GM19025 (cell line): ENCODE data around the gene PRKCE.

Experiments used
- ATAC-seq: cut with Tn5 transposase; IDR thresholded peaks from one replicate; pipeline ENCODE4 v1.9.1; 2021; ENCODE audit warnings: mild to moderate bottlenecking, low read depth, moderate library complexity; ENCODE audit not compliant: unreplicated experiment

Gene PRKCE

GRCh38 chr2:45826884-45827635 lies 175.6 kb downstream of the PRKCE start:
- no peak for ATAC-seq

DNA sequence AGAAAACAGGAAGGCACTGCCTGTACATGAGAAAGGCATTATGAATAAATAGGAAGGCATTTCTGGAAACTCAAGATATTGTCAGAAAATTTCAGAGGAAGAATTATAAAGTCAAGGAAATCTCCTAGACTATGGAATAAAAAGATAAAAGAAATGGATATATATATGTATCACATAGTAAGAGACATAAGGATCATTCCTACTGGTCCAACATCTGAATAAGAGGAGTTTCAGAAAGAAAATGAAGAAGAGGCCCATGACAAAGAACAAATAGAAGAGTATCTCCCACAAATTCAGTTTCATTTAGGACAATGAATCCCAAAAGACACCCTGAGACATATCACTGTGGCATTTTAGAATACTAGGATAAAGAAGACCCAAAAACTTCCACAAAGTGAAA lies 178.8 kb downstream of the PRKCE start:
- no peak for ATAC-seq

- ATAC-seq = peak; percentile 25
Measured at GRCh38 chr2:45833301-45833967, 182.0 kb downstream of the PRKCE start.

GRCh38 chr2:45833968-45834344 lies 182.5 kb downstream of the PRKCE start:
- ATAC-seq = peak; percentile 69

DNA sequence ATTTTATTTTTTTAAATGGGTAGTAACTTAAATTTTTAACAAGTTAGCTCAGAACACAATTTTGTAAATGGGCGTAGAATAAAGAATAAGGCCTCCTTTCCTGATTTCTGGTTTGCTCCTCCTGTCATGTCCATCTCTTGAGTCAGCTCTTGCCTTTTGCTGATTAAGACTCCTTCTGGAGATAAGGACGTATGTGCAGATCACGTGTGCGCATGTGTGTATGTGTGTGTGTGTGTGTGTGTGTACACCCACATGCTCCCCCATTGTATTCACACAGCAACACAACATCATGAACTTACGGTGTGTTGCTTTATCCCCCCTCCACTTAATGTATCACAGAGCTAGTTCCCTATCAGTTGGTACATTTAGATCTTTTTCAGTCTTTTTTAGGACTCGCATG lies 182.9 kb downstream of the PRKCE start:
- no peak for ATAC-seq

DNA sequence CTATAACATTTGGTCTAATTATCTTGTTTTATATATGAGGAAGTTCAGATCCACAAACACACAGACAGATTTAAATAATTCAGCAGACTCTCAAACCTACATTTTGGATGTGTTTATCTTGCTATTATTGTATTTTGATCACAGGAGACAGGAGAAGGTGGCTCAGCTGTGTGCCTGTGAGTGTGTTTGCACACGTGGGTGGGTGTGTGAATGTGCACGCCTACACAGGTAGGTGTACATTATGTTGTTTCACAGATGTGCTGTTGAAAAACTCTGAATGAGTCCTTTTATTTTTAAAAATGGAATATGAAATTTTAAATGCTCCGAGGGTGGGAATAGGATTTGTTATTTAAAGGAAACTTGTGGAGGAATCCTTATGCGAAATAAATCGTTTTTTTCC lies 183.4 kb downstream of the PRKCE start:
- ATAC-seq = no peak

- no peak for ATAC-seq
Measured at GRCh38 chr2:45836316-45836715, 184.8 kb downstream of the PRKCE start.

GRCh38 chr2:45836740-45837139 lies 185.3 kb downstream of the PRKCE start:
- no peak for ATAC-seq

DNA sequence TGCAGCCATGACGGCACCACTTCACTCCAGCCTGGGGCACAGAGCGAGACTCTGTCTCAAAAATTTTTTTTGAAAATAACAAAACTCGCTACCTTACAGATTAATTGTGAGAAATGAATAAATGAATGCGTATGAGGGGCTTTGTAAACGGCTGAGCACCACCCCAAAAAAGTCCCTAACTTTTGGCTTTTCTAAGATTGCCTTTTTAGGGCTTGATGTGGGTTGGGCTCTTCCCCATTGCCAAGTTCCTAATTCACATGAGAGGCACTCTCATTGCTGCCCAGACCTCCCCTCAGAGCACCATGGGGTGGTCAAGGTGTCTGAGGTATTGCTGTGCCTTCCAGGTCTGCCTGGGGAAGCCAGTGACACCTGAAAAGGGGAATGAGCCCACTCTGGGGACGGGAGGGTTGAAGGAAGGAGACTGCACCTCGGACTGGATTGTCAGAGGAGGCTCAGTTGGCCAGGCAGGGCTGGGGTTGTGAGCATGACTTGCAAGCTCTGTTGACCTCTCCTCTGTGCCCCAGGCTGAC lies 186.4 kb downstream of the PRKCE start:
- ATAC-seq = no peak

DNA sequence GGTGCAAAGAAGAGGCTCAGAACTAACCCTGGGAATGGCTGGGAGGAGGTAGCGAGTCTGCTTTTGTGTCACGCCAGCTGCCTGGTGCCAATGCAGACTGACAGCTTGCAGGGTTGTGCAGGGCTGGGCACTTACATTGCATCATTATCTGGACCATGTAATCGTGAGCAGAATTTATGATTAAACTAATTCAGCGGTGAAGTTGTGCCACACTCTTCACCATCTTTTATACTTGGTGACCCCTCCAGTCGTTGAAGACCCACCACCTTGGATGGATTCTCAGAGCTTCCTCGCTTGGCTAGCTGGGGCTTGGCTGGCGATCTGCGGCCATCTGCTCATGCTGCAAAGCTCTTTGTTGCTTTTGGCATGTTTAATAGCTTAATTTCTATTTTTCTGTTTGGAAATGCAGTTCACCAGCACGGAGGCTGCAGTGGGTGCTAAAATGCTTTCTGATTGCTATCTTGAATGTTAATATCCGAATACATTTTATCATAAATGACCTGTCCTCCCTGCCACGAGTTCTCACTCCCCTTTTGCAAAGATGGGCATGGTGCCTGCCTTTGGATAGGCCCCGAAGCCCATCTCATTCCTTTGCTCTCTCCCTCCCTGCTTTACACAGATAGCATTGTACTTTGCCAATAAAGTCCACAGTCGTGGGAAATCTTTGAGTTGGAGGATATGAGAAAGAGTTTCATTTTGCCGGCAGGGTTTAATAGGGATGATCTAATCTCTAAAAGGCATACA lies 188.2 kb downstream of the PRKCE start:
- no peak for ATAC-seq

GRCh38 chr2:45840481-45840880 lies 189.0 kb downstream of the PRKCE start:
- peak; percentile 44 for ATAC-seq

DNA sequence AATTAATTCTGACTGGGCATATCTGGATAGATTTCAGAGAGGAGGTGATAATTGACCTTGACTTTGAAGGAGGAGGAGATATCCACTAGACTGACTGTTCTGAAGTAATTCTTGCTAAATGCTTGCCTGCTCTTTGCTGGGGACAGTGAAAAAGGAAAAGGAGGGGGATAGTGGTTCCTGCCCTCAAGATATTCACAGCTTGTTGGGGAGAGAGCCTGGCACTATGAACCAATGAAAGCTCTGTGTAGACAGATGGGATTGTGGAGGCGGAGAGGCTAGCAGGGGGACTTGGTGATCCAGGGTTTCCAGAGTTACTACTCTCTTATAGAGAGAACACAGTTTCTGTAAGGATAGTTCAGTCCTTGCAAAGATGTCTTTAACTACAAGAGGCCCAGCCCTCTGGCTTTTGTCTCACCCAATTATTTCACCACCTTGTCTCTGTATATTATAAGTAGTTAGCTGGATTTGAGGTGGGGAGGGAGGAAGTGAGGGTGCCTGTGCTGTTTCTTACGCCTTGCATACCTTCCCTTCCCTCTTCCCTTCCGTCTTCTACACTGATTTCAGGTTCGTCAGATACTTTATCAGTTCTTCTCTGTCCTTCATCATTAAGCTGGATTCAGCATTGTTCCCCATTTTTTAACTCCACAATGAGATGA lies 190.4 kb downstream of the PRKCE start:
- no peak for ATAC-seq

- ATAC-seq = peak; percentile 73
Measured at GRCh38 chr2:45843136-45843535, 191.7 kb downstream of the PRKCE start.

DNA sequence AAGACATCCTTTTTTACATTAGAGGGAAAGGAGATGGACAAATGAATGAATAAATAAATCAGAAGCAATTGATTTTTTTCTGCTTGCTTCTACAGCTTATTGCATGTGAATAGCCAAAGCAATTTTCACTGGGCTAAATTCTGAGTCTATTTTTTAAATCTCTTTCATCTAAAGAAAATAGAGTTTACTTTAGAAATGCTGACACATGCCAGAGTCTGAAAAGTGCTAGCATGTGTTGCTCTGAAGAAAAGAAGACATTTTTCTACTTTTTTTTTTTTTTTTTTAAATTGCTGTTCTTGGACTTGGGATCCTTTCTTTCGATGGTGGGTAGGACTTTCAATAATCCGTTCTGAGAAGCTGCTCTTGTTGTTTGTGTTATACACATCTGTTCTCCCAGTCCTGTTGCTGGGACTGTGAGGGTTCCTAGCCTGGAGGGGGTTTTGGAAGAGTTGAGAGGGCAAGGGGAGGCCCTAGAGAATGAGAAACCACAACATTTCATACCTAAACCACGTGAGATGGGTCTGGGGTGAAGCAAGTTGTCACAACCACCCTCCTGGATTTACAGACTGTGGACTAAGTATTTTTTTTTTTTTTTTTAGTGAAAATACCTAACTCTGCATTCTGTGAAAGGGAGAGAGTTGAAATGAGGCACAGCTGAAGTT lies 193.5 kb downstream of the PRKCE start:
- ATAC-seq = no peak

DNA sequence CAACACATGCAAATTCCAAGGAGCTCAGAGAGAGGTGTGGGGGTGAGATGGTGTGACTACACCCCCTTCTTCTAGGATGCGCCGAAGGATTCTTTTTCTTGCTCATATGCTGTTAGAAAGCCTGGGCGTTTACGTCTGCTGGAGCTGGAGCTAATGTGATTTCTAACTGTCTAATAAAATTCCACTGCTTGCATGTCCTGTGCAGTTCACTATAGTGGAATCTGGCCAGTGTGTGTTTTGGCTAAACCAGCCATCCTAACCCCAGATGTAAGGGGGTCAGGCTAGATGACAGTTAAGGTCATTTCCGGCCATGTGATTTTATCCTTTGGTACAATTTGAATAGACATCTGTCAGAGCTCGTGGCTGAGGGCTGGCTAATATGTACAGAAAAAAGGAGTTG lies 194.1 kb downstream of the PRKCE start:
- ATAC-seq = no peak

- ATAC-seq = no peak
Measured at GRCh38 chr2:45849491-45850283, 198.2 kb downstream of the PRKCE start.

- no peak for ATAC-seq
Measured at GRCh38 chr2:45850558-45850957, 199.1 kb downstream of the PRKCE start.

DNA sequence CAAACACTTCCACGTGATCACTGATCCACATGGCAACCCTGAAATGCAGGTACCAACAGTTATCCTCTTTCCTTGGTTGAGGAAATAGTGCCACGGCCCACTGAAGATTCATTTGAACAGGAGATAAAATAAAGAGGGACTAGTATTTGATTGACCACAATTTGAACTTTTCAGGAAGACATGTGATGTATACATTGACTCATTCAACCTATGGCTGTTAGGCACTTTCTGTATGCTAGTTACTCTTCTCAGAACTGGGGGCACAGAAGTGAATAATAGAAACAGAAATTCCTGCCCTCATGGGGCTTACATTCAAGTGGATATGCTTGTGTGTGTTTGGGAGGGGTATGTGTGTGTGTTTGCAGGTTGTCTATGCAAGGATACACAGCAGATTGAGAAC lies 199.6 kb downstream of the PRKCE start:
- no peak for ATAC-seq

GRCh38 chr2:45851576-45852304 lies 200.3 kb downstream of the PRKCE start:
- ATAC-seq = no peak
